Epithelial cell of proximal tubule (primary cell): Measurements from ENCODE around the gene FAN1. TPM values are rescaled to one million over a fixed set of nuclear protein-coding genes. Genes with fewer than 3 reads are reported as not detected.

Experiments
- DNase-seq: peaks from one replicate; pipeline ENCODE4 v3.0.0-alpha.2; 2011; ENCODE audit warnings: low read depth
- H3K4me3 ChIP-seq: 2 replicates; pipeline ENCODE4 v1.5.1; 2011; ENCODE audit warnings: low read depth, mild to moderate bottlenecking, low read length
- CTCF ChIP-seq: conservative IDR thresholded peaks from 2 replicates; pipeline ENCODE4 v1.5.1; 2012; ENCODE audit warnings: low read depth, mild to moderate bottlenecking, low read length
- total RNA-seq: library from RNA; depleted of rRNA; stranded (reverse); fragments of >200 nt; gene quantifications from 2 replicates; pipeline ENCODE4 v1.2.3, GENCODE V29; 2015

Gene FAN1
- total RNA-seq, 1 donor from 2014 or later: 9.1 TPM

GRCh38 chr15:30963681-30964080, 60.0 kb downstream of the FAN1 start:
- no peak for TF ChIP-seq CTCF
- no peak for DNase-seq
- H3K4me3 ChIP-seq: no peak overlapping the region

GRCh38 chr15:30969724-30970123, 66.0 kb downstream of the FAN1 start:
- TF ChIP-seq CTCF: no peak
- no peak for DNase-seq

GRCh38 chr15:30973379-30973778, 69.7 kb downstream of the FAN1 start:
- no peak overlapping the region for H3K4me3 ChIP-seq
- TF ChIP-seq CTCF: no peak
- DNase-seq: no peak

More at GRCh38 chr15:30969724-30970123, 66.0 kb downstream of the FAN1 start:
- no peak overlapping the region for H3K4me3 ChIP-seq

GRCh38 chr15:30974112-30974511, 70.4 kb downstream of the FAN1 start:
- no peak for TF ChIP-seq CTCF
- no peak for DNase-seq
- H3K4me3 ChIP-seq: no peak overlapping the region

GRCh38 chr15:30978328-30978727, 74.6 kb downstream of the FAN1 start:
- H3K4me3 ChIP-seq: no peak overlapping the region
- DNase-seq: no peak
- no peak for TF ChIP-seq CTCF

GRCh38 chr15:30979457-30979856, 75.7 kb downstream of the FAN1 start:
- DNase-seq: no peak
- H3K4me3 ChIP-seq: no peak overlapping the region
- TF ChIP-seq CTCF: no peak

- TF ChIP-seq CTCF: no peak
- H3K4me3 ChIP-seq: no peak overlapping the region
- no peak for DNase-seq
These were observed 80.4 kb downstream of the FAN1 start for GRCh38 chr15:30984118-30984517.
